Nephron progenitor cell (in vitro differentiated cells): Measurements from ENCODE around the gene MAN2A2.

Experiments
- DNase-seq: peaks from one replicate; pipeline ENCODE4 v3.0.0; 2021
- H3K27ac Mint-ChIP-seq: 2 replicates; pipeline ENCODE4 v1.8.0; 2021; ENCODE audit warnings: mild to moderate bottlenecking, moderate library complexity, mixed read lengths
- H3K27me3 Mint-ChIP-seq: 2 replicates; pipeline ENCODE4 v1.8.0; 2021; ENCODE audit warnings: mild to moderate bottlenecking, low read depth, mixed read lengths; ENCODE audit not compliant: poor library complexity
- H3K36me3 Mint-ChIP-seq: 2 replicates; pipeline ENCODE4 v1.8.0; 2021; ENCODE audit warnings: low read depth, mixed read lengths
- H3K4me1 Mint-ChIP-seq: 2 replicates; pipeline ENCODE4 v1.8.0; 2021; ENCODE audit warnings: mixed read lengths
- H3K4me3 Mint-ChIP-seq: 2 replicates; pipeline ENCODE4 v1.8.0; 2021; ENCODE audit warnings: mild to moderate bottlenecking, moderate library complexity, mixed read lengths
- H3K9me3 Mint-ChIP-seq: 2 replicates; pipeline ENCODE4 v1.8.0; 2021; ENCODE audit warnings: mild to moderate bottlenecking, moderate library complexity, mixed read lengths
- CTCF ChIP-seq: fragments of 200-600 bp; sonication (generic); IDR thresholded peaks from 2 replicates; pipeline ENCODE4 v1.5.0; 2021; ENCODE audit warnings: antibody characterized with exemption

Gene MAN2A2

GRCh38 chr15:90889736-90890456 lies 13.2 kb upstream of the MAN2A2 start:
- no peaks in the 10 kb centered on the region for H3K9me3 Mint-ChIP-seq
- H3K4me3 Mint-ChIP-seq = no peak overlapping the region
- H3K4me1 Mint-ChIP-seq = peaks cover 47% of the 10 kb centered on the region
- H3K36me3 Mint-ChIP-seq = peaks cover 4% of the 10 kb centered on the region
- DNase-seq = no peak
- H3K27me3 Mint-ChIP-seq = no peaks in the 10 kb centered on the region
- H3K27ac Mint-ChIP-seq = no peak overlapping the region
- TF ChIP-seq CTCF = no peak

- TF ChIP-seq CTCF = no peak
- Mint-ChIP-seq H3K9me3 (no peaks in the 10 kb centered on the region), H3K4me1 (peaks cover 43% of the 10 kb centered on the region), H3K4me3 (no peak overlapping the region), H3K36me3 (peaks cover 8% of the 10 kb centered on the region), H3K27ac (no peak overlapping the region), H3K27me3 (peaks cover 2% of the 10 kb centered on the region)
- no peak for DNase-seq
These were observed 12.3 kb upstream of the MAN2A2 start for GRCh38 chr15:90890839-90891238.

- Mint-ChIP-seq H3K4me1 (peaks cover 40% of the 10 kb centered on the region), H3K27me3 (peaks cover 4% of the 10 kb centered on the region), H3K27ac (no peak overlapping the region), H3K9me3 (no peaks in the 10 kb centered on the region), H3K36me3 (peaks cover 10% of the 10 kb centered on the region), H3K4me3 (no peak overlapping the region)
- TF ChIP-seq CTCF = no peak
- DNase-seq = no peak
These were observed 11.7 kb upstream of the MAN2A2 start for GRCh38 chr15:90891346-90891949.

- no peak overlapping the region for H3K27ac Mint-ChIP-seq
- peaks cover 40% of the 10 kb centered on the region for H3K4me1 Mint-ChIP-seq
- DNase-seq = no peak
- no peak for TF ChIP-seq CTCF
- H3K4me3 Mint-ChIP-seq = no peak overlapping the region
- peaks cover 10% of the 10 kb centered on the region for H3K36me3 Mint-ChIP-seq
- no peaks in the 10 kb centered on the region for H3K9me3 Mint-ChIP-seq
- H3K27me3 Mint-ChIP-seq = peaks cover 4% of the 10 kb centered on the region
These were observed 11.1 kb upstream of the MAN2A2 start for GRCh38 chr15:90892023-90892422.

- Mint-ChIP-seq H3K36me3 (peaks cover 10% of the 10 kb centered on the region), H3K4me3 (no peak overlapping the region), H3K9me3 (no peaks in the 10 kb centered on the region), H3K4me1 (peaks cover 36% of the 10 kb centered on the region), H3K27me3 (peaks cover 5% of the 10 kb centered on the region), H3K27ac (peak overlapping the region; percentile 90)
- TF ChIP-seq CTCF = no peak
- DNase-seq = no peak
These were observed 10.5 kb upstream of the MAN2A2 start for GRCh38 chr15:90892498-90893174.
